GM21723 (cell line): Measurements from ENCODE around the gene ALG9.

Source experiments
- ATAC-seq: cut with Tn5 transposase; IDR thresholded peaks from one replicate; pipeline ENCODE4 v1.9.1; 2021; ENCODE audit warnings: mild to moderate bottlenecking, moderate library complexity; ENCODE audit not compliant: unreplicated experiment

Gene ALG9

DNA sequence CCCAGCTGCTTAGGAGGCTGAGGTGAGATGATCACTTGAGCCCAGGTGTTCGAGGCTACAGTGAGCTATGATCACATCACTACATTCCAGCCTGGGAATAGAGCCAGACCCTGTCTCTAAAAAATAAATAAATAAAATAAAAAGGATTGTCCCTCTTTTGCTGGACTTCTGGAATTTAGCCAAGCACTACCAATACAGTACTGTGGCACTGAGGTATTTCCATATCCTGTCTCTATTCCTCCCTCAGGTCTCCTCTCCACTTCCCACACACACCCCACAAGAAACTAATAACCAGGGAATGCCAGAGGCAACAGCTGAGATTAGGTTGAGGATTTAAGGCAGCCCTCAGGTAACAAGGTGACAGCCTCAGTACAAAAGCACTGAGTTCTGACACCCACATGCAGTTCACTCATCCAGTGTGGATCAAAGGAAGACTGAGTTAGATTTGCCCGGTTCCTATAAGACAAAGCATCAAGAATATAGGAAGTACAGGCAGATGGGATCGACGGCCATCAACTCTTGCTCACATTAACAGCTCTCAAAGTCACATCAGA is 100.7 kb downstream of the ALG9 start:
- no peak for ATAC-seq

DNA sequence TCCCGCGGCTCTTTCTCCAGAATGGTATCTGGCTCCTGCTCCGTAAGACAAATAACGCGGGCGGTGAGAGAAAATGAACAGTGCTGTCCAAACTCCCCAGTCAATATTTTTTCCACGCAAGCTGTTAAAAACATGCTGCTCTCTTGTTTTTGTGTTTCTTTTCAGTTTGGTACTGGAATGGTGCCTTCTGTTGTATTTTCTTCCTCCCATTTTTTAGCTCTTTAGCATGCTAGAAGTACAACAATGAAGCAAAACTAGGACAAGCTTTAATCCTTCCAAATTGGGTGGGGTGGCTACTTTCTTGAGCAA is 104.6 kb downstream of the ALG9 start:
- ATAC-seq = peak; percentile 13

DNA sequence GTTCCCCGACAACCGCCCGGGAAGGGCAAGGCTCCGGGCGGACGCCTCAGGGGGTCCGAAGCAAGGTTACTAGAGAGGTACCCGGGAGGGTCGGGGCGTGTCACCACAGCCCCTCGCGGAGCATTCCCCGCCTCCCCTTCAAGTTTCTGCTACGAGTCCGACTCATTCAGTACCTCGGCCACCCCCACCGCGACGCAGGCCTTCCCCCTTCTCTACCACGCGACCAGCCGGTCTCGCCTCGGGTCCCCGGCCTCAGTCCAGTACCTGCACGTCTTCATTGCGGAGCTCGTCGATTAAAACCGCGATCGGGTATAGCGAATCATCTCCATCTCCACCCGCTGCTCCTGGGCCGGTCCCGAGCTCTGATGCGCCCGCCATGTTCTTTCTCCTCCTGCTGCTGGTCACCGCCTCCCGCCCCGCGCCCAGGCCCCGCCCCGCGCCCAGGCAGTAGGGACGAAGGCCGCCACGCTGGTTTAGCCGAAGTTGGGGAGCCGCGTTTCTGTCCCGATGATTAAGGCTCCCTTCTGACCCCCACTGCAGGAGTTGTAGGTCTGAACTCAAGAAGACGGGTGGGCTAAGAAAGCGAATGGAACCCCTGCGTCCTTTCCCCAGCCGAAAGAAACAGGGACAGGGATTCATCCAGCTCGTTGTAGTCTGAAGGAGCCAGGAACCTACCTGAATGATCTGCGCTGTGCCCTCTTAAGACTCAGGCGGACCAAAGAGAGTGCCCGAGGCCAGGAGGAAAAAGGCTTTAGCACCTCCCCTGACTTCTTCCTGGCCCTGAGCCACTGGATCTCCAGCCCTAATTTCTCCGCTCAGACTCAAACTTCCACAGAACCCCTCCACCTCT is 105.2 kb downstream of the ALG9 start, which contains the start of gene PPP2R1B:
Gene PPP2R1B (minus strand): TSS at position 406 of the 850 bp plus-strand sequence. CDS start 28 bp downstream, at position 378.
- ATAC-seq = peak; percentile 91

DNA sequence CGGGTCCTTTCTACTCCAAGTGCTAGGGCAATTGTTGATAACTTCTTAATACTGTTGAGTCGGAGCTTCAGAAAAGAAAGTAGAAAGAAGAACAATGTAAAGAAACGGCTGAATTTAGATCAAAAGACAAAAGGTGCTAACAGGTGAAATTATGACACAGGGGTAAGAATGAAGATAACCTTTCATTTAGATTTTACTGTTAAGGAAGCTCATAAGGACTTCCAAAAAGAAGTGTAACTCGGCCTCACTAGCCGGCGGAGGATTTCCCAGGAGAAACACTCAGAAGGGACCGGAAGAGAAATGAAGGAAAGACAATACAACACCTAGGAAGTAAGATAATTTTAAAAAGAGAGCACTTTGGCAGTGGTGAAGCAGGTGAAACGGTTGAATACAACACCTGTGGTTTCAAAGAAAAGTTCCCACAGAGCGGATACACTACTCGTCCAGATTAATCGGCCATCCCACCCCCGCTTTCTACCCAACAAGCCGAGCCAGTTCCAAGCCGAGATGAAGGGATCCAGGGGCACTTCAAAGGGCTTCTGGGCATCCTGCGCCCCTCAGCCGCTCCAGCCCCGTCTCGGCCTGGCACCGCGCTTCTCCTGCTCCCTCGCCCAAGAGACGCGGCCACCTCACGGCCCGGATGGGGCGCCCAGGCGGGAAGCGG is 105.9 kb downstream of the ALG9 start:
- ATAC-seq = peak; percentile 46

DNA sequence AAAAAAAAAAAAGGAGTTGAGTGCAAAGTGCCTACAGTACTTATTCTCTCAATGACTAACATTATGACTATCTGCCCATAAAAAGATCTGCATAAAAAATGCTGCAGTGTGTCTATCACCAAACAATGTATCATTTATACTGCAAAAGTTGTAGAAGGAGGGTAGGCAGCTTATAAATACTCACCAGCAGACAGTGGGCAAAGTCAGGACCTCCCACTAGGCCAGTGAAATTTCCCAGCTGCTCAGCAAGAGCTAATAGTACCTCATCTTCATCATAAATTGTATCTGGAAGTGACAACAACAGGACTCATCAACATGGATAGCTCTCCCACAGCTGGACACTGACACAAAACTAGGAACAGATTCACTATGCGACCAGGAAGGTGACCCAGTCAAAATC is 106.8 kb downstream of the ALG9 start:
- ATAC-seq = no peak

DNA sequence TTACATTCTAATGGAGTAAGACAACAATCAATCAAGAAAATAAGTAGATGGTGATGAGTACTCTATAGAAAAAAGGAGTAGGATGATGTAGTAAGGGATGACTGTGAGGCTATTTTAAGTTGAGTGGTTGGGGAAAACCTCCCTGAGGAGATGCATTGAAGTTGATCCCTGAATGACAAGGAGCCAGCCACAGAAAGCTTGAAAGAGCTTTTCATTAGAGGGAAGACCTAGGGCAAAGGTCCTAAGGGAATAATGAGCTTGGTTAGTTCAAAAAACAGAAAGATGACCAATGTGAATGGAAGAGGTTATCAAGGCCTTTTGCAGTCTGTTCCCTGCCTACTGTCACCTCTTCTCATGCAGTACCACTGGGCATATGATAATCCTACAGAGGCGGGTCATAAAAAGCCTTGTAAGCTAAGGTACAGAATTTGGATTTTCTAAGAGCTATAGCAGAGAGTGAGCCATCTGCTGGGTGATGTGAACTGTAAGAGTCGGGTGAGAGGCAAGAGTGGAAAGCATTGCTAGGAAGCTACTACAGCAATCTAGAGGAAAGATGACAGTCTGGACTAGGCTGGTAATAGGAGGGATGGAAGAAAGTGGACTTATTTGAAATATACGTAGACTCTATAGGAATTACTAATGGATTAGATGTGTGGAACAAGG is 108.3 kb downstream of the ALG9 start:
- no peak for ATAC-seq

DNA sequence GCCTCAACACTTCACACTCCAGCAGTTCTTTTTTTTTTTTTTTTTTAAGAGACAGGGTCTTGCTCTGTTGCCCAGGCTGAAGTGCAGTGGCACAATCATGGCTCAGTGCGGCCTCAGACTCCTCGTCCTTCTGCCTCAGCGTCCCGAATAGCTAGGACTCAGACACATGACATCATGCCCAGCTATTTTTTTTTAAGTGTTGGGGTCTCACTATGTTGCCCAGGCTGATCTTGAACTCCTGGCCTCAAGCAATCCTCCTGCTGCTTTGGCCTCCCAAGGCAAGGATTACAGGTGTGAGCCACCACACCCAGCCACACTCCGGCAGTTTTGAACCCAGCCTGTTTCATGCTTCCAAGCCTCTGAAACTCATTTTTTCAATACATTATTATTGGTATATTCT is 108.9 kb downstream of the ALG9 start:
- ATAC-seq = no peak

DNA sequence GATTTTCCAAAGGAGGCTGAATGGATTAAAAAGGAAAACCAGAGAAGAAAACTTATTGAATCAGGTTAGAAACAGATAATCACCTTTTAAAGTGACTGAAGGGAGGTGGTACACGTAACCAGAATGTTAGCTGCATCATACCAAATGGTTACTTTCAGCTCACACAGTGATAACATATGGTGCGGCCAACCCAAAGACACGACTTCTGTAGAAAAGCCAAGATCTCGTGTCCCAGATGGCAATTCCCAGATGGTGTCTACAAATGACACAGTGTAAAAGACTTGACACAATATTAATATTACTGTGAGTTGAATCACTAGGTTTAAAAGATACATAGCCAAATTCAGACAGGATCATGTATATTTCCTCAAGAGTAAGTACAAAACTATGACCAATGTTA is 110.3 kb downstream of the ALG9 start:
- no peak for ATAC-seq

DNA sequence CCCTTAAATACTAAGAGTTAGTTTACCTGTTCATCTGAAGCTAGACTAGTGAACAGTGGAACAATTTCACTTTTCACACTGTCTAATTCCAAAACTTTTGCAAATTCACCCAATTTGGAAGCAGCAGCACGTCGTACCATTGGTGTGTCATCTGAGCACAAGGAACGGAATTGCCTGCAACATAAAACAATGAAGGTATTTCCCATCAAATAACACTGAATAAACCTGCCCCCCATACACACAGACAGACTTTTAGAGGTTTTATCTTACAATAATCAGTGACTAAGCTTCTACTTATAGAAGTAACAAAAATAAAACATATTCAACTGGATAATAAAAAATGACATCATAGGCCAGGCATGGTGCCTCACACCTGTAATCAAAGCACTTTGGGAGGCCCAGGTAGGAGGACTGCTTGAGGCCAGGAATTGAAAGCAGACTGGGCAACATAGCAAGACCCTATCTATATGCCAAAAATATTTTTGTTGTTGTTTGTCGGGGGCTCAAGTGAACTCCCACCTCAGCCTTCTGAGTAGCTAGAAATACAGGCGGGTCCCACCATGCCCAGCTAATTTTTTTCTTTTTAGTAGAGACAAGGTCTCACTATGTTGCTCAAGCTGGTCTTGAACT is 111.5 kb downstream of the ALG9 start:
- no peak for ATAC-seq

DNA sequence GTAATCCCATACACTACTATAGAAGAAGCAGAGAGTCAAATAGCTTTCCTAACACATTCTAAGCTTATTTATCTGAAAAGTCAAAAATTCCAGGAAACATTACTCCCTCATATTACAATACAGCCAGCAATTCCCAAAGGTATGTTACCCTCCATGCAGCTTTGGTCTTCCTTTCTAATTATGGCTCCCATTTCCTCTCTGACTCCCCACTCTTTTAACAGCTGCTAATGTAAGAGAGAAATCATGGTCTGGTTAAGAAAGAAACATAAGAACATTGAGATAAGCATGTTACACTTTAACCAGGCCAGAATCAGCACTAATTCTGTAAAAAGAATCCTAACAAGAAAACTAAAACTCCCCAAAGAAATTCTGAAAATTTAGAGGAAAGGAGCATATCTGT is 112.0 kb downstream of the ALG9 start:
- ATAC-seq = no peak

DNA sequence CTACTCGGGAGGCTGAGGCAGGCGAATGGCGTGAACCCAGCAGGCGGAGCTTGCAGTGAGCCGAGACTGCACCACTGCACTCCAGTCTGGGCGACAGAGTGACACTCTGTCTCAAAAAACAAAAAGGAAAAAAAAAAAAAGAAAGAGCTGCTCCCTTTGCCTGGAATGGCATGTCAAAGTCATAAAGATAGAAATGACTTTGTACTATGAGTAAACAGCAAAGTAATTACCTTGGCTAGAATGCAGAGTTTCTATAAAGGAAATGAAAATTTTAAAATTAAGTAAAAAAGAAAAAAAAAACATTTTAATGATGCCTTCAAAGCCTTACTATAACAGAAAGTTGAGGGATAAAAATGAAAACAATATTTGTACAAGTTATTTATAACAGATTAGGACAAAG is 115.3 kb downstream of the ALG9 start:
- ATAC-seq = no peak

DNA sequence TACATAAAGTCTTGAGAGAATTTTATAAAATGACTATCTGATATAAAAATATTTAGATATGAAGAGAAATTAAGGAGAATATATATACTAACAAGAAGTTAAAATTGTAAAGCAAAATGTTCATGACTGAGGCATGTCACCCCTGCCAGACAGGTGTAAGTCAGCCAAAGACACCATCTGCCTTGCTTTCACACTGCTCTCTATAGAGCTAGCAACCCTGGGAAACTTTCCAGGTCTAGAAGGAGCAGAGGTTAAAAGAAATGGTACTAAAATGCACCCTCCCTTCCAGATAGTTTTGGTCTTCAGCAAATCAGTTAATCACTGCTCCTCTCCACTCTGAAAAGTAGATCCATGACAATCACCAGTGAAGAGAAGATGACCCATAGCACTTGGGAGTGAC is 121.7 kb downstream of the ALG9 start:
- no peak for ATAC-seq

DNA sequence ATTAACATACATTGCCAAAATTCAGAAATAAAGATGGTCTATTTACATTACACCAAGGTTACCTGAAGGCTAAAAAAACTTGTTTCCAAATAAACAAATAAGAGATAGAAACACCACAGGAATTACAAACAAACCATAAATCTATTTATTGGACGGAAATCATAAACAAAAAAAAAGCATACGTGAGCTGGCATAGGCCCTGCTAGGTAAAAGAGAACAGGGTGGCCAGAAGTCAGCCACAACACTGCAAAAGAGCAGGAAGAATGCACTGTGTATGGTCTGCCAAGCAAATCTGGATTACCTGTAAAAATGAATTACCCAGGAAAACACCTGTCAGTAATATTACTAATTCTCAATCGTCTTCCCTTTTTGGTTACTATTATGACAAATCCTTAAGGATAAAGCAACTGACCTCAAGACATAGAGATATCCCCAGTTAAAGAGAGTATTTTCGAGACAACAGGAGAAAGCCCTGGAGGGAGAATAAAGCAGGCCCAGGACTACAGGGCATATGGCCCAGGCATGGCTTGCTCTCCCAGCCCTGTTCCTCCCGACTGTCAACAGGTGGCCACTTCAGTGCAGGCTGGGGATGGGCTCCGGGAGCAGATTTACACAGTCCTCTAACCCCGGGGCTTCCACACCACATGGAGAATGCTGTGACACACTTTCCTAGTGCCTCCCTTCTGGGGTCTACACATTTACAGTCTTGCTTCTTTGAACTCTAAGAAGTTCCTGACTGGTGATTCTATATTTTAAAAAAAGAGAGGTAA is 123.2 kb downstream of the ALG9 start:
- no peak for ATAC-seq

DNA sequence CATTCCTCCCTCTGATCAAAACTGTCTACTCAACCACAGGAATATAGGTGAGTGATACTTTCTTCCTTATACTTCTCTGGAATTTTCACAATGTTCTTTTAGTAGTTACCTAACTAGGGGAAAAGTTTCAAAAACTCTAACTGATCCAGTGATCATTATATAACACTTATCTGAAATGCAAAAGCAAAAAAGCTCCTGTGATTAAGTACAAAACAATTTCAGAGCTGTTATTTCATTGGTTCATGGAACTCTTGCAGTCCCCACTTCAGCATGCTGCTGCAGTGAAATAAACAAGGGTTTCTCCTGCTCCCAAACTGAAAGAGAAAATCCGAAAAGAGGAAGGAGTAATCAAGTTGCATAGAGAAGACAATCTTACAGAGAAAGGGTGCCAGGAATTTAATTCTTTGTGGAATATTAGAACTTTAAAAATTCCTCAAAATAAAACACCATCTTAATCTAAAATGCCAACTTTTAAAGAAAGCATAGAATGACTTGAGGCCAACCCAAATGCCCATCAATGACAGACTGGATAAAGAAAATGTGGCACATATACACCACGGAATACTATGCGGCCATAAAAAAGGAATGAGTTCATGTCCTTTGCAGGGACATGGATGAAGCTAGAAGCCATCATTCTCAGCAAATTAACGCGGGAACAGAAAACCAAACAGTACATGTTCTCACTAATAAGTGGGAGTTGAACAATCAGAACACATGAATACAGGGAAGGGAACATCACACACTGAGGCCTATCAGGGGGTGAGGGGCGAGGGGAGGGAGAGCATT is 125.5 kb downstream of the ALG9 start:
- no peak for ATAC-seq

DNA sequence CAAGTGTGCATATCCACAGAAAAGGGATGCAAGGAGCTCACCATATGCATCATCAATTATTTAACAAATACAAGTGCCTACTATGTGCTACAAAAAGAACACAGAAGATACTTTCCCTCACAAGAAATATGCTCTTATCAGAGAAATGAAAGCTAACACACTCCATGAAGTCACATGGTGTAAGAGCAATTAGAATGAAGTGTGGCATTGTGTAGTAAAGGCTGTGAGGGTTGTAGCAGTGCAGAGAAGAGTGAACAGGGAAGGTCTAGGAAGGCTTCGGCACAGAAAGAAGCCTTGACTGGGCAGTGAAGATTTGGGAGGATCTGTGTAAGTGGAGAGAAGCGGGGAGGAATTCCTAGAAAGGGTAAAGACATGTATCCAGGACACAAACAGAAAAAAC is 127.7 kb downstream of the ALG9 start:
- no peak for ATAC-seq

DNA sequence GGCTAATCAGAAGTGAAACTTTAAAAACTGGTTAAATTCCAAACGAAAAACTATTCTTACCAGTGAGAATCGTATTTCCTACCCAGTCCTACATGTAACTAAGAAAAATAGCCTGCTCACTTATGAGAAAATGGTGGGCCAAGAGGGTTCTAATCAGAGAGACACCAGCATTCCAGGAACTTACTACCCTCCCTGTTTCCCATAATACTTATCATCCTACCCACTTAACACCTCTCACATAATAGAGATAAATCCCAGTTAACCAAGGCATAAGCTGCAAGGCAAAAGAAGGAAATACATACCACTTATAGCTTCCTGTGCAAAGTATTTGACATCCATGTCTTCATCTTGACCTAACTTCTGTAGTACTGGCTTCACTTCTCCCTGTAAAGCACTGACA is 129.6 kb downstream of the ALG9 start:
- ATAC-seq = no peak

DNA sequence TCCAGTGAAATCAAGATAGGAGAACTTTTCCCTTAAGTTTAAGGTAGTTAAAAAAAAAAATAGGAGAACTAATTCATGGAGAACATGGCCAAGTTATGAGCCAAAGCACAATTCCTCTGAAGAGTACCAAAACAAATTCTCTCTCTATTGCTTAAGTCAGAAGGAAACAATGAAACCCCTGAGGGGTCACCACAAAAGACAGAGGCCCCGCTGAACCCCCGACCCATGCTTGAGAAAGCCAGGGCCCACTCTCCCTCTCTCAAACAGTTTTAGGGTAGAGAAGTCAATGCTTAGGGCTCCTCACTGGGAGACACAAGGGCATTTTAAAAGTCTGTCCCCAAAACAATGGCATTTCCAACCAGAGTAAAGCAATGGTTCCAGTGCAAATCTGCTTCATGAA is 132.1 kb downstream of the ALG9 start:
- no peak for ATAC-seq

DNA sequence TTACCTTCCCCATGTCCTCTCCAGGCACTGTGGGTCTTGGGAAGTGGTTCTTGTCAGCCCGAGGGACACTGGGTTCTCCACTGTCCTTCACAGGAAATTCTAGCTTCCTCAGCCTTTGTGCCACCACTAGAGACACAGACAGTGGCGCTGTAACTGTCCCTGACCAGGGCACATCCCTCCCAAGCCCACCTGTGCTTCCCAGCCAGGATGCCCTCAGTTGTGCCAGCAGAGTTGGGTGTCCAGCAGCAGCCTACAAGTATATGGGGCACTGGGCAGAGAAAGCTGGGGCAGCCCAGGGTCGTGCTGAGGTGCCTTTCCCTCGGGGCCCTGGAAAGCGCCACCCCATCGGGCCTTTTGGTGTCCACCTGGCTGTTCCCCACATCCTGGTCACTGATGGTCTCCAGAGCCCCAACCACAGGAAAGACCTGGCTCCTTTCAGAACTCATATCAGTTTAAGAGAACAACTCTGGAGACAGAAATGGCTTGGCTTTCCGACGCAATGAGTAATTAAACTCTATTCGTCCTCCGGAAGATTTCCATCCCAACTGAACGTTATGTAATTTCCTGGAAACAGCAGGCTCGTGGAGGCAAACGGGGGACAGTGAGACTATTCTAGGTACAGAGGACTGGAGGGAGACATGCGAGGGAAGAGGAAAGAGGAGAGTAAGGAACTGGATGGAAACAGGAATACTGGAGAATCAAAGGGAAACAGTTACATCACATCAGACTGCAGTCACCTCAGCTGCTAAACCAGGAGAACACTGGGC is 133.8 kb downstream of the ALG9 start:
- no peak for ATAC-seq
